H54 (cell line): ENCODE data around the gene PPP1CA.
"Not testable (repeated sequence)": the region's sequence is repeated elsewhere in the genome, so short reads cannot be mapped to it uniquely, and the experiment has no call there.

ENCODE experiments used
- DNase-seq: peaks from one replicate; pipeline ENCODE4 v3.0.0; 2011; ENCODE audit warnings: low spot score, mixed read lengths; ENCODE audit not compliant: insufficient read length
- FAIRE-seq: peaks from 3 replicates; lab custom pipeline; 2011; peaks lifted over from hg19 to GRCh38; lab: Jason Lieb, UNC
- POLR2A ChIP-seq: IDR thresholded peaks from 2 replicates; pipeline ENCODE4 v1.6.1; 2011; ENCODE audit warnings: low read depth, mild to moderate bottlenecking, low read length

PPP1CA gene

DNA sequence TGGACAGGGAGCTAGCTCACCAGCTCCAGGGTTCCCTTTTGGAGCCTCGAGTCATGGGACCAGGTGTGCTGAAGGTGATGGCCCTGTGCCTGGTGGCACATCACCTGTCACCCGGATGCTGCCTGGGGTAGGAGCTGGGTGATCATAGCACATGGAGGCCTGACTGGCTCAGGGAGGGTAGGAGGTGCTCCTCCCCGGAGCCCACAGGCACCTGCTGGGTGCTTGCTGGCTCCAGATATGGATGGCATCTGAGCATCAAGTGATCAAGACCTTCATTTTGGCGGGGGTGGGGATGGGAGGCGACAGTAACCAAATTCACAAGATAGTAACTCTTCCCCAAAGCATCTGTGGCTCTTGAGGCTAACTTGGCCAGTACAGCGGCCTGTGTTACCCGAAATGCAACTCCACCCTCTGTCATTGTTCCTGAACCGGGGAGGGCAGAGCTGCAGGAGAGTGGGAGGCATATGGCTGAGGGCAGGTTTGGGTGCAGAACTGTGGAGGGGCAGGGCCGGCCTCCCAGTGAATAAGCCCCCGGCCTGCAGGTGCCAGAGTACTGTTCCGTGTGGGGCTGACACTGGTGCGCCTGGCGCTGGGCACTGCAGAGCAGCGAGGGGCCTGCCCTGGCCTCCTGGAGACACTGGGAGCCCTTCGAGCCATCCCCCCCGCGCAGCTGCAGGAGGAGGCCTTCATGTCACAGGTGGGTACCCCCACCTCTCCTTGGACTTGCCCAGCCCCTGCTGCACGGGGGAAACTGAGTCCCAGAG lies 7.0 kb upstream of the PPP1CA start:
- DNase-seq (no peak), FAIRE-seq (no peak)
- TF ChIP-seq POLR2A: no peak

DNA sequence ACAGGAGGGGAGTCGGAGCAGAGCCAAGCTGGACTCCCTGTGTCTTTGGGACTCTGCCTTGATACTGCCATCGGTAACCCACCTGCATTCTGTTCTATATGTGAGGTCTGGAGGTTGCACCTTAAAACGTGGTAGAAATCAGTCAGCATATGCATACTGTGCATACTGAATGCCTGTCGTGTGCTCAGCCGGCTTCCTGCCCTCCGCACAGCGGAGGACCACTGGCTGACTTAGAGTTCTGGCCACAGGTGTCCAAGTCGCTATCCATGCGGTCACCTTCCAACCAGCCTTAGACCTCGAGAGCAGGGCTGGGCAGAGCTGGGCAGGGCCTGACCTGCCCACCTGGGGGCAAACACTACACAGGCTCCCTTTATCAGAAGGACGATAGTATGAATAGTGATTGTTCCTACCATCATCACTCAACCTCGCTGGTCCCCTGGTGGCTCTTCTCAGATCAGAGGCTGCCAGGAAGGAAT lies 6.1 kb upstream of the PPP1CA start:
- TF ChIP-seq POLR2A: no peak
- DNase-seq: no peak
- FAIRE-seq: no peak

DNA sequence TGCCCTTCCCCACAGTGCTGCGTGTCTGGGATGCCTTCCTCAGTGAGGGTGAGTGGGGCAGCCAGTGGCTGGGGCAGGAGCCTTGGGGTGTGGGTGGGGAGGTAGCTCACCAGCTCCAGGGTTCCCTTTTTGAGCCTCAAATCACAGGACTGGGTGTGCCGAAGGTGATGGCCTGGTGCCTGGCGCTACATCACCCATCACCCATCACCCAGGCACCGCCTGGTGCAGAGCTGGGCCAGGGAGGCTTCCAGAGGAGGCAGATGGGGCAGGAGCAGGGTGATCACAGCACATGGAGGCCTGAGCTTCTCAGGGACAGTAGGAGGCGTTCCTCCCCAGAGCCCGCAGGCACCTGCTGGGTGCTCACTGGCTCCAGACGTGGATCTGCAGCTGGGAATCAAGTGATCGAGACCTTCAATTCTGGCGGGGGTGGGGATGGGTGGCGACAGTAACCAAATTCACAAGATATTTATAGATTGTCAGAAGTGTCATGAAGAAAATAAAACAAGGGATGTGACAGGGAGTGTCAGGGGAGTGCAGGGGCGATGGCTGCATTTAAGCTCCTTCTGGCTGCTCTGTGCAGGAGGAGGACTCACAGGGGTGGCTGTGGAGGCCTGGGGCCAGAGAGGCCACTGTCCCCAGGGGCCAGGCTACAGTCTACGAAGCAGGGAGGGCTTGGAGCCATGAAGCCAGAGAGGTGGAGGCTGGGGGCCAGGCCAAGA lies 5.5 kb upstream of the PPP1CA start:
- DNase-seq: no peak
- no peak for FAIRE-seq
- TF ChIP-seq POLR2A: no peak

DNA sequence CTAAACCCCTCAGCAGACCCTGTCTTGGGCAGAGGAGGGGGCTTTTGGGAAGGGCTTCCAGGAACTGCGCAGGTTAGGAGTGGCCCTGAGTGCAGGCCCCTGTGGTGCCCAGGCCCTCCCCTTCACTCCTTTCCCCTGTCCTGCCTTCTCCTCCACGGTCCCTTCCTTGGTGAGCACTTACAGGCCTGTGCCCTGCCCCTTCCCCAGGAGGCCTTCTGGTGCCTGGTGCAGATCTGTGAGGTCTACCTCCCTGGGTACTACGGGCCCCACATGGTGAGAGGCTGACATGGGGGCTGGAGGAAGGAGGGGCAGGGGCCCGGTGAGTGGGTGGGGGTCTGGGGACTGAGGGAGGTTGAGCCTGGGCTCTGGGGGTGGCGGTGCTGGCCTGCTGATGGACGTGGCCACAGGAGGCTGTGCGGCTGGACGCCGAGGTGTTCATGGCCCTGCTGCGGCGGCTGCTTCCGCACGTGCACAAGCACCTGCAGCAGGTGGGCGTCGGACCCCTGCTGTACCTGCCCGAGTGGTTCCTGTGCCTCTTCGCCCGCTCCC lies 4.8 kb upstream of the PPP1CA start:
- TF ChIP-seq POLR2A: no peak
- FAIRE-seq (no peak), DNase-seq (no peak)

DNA sequence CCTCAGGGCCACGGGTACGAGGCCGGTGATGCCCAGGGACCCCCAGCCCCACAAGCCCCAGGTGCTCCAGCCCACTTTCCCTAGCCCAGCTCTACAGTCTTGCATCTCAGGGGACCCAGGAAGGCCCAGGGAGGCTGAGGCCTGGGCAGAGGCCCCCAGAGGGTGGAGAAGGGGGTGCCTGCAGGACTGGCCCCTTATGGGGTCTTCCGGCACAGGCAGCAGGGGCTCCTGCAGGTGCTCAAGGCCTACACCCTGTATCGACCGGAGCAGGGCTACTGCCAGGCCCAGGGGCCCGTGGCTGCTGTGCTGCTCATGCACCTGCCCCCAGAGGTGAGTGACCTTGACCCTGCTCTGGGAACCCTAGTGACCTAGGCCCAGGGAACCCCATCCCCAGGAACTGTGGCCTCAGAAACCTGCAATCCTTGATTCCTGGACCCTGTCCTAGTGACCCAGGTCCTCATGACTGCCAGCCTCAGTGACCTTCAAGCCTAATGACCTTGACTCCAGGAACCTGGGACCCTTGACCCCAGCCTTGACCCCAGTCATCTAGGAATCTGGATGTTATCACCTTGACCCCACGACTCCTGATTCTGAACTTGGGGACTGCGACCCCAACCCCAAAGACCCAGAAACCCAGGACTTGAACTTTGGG lies 4.2 kb upstream of the PPP1CA start:
- FAIRE-seq (no peak), DNase-seq (no peak)
- TF ChIP-seq POLR2A: no peak

DNA sequence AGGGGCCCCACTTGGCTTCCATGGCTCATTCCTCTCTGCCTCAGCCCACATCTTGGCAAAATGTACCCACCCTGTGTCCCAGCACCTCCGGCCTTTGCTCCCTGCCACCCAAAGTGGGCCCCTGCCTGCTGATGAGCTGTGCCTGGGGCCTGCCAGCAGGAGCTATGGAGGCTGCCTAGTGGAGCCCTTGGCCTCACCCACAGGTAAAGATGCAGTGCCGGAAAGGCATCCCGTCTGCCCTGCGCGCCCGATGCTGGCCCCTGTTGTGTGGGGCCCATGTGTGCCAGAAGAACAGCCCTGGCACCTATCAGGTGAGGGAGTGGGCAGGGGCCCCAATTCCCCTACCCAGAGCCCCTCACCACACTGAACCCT lies 3.5 kb upstream of the PPP1CA start:
- no peak for TF ChIP-seq POLR2A
- no peak for FAIRE-seq
- no peak for DNase-seq

DNA sequence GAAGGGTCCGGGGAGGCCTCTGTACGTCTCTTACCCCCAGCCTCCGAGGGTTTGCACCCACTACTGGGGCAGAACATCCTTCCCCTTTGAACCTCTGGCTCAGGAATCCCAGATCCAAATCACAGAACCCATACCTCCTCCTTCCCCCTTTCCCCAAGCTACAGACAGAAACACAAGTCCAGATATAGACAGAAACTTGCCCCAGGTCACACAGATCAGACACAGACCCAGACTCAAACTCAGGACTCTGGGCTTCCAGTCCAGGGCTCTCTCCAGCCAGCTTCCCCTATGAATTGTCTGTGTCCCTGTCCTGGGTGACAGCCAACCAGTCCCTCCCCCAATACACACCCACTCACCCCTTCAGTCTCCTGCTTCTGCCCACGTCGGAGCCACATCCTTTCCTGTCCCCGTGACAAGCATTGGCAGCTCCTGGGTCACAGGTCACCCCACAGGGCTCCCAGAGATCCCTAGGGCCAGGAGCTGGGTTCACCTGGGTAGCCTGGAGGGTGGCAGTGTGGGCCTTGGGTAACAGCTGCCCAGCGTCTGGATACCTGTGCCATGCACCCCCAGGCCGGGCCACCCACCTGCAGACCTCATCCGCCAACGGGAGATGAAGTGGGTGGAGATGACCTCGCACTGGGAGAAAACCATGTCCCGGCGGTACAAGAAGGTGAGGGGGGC lies 3.0 kb upstream of the PPP1CA start:
- DNase-seq (no peak), FAIRE-seq (no peak)
- no peak for TF ChIP-seq POLR2A

DNA sequence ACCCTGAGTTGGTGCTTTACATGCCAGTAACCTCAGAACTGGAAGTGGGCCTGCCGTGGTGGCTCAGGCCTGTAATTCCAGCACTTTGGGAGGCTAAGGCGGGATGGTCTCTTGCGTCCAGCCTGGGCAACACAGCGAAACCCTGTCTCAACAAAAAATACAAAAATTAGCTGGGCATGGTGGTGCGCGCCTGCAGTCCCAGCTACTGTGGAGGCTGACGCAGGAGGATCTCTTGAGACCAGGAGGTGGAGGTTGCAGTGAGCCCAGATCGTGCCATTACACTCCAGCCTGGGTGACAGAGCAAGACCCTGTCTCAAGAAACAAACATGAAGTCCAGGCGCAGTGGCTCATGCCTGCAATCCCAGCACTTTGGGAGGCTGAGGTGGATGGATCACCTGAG lies 1.4 kb upstream of the PPP1CA start:
- FAIRE-seq, DNase-seq: not testable (repeated sequence)

DNA sequence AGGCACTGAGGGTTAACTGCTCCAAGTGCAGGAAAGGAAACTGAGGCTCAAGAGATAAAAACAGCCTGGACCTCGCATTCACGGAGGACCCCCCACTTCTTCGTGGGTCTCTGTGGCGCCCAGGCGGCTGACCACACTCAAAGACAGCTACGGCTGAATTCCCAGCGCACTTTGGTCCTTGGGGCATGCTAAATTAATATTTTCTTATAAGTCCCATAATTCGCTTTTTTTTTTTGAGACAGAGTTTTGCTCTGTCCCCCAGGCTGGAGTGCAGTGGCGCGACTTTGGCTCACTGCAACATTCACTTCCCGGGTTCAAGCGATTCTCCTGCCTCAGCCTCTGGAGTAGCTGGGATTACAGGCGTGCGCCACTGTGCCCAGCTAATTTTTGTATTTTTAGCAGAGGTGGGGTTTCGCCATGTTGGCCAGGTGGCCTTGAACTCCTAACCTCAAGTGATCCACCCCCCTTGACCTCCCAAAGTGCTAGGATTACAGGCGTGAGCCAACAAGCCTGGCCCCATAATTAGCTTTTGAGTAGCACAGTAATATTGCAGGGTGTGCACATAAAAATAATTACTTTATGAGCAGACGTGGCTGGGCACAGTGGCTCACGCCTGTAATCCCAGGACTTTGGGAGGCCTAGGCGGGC lies 658 bp upstream of the PPP1CA start:
- DNase-seq, FAIRE-seq: not testable (repeated sequence)

DNA sequence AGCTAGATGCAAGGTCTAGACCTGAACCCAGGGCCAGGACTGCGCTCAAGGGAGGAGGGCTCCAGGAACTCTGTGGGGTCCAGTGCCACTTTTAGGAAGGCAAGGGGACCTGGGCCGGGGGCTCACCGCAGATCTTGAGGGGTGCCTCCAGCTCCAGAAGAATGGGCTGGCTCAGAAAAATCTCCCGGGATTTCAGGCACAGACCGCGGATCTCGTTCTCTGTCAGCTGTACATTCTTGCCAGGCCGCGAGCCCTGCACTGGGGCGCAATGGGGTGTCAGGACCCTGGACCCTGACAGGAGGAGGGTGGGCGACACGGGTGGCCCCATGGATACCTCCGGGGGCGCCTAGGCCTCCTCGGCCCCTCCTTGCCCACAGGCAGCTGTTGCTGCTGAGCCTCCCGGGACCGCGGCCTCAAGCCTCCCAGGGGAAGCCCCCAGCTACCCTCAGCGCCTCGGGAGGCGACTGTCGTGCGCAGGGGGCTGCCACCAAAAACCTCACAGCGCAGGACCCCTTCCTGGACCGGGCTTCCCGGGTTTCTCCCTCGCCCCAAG lies 640 bp downstream of the PPP1CA start:
- TF ChIP-seq POLR2A: no peak
- no peak for FAIRE-seq
- DNase-seq: no peak

DNA sequence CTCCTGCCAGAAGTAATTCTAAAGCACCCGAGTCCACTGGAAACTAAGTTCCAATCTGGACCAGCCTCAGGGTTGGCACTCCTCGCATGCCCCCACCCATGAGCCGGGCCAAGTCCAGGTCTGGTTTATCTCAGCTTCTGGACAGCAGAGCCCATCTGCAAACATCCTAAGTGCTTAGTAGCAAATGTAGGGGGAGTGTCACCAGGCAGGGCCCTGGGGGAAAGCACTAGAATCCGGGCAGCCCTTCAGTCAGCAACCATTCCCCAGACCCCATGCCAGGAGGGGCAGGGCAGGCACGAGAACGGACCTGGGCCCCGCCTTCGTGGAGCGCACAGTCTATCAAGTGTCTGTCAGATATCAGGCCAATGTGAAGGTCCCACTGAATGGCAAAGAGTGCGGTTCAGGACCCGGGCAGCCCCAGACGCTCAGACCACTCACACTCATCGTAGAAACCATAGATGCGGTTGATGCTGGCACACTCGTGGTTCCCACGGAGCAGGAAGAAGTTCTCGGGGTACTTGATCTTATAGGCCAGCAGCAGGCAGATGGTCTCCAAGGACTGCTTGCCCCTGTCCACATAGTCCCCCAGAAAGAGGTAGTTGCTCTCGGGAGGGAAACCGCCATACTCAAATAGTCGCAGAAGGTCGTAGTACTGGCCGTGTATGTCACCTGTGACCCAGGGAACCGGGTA lies 1.3 kb downstream of the PPP1CA start:
- FAIRE-seq: no peak
- peak; percentile 9; the same call in 1 of the 2 replicates for TF ChIP-seq POLR2A
- DNase-seq: no peak
